ENCODE measurements around the gene C5orf24.
"Not testable (repeated sequence)": the region's sequence is repeated elsewhere in the genome, so short reads cannot be mapped to it uniquely, and the experiment has no call there.

Gene C5orf24

GRCh38 chr5:134840811-134841210, 5.0 kb upstream of the C5orf24 start:
- TF ChIP-seq CTCF (conservative IDR thresholded peaks at IDR 0.05; ENCODE audit: low read length), result no peak
- H3K4me3 ChIP-seq (ENCODE audit: low read length), result no peak overlapping the region
- no peak for DNase-seq (ENCODE audit: low read depth)

DNA sequence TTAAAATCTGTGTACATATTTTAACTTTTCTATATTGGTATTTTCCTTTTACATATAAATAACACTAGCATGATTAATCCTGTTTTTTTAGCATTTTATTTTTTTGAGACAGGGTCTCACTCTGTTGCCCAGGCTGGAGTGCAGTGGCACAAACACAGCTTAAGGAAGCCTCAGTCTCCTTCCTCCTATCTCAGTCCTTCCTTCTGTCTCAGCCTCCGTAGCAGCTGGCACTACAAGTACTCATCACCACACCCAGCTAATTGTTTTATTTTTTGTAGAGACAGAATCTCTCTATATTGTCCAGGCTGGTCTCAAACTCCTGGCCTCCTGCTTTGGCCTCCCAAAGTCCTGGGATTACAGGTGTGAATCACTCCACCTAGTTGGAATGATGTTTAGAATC, 1.5 kb upstream of the C5orf24 start:
- no peak overlapping the region for H3K4me3 ChIP-seq (ENCODE audit: low read length)
- TF ChIP-seq CTCF (conservative IDR thresholded peaks at IDR 0.05; ENCODE audit: low read length), result no peak

DNA sequence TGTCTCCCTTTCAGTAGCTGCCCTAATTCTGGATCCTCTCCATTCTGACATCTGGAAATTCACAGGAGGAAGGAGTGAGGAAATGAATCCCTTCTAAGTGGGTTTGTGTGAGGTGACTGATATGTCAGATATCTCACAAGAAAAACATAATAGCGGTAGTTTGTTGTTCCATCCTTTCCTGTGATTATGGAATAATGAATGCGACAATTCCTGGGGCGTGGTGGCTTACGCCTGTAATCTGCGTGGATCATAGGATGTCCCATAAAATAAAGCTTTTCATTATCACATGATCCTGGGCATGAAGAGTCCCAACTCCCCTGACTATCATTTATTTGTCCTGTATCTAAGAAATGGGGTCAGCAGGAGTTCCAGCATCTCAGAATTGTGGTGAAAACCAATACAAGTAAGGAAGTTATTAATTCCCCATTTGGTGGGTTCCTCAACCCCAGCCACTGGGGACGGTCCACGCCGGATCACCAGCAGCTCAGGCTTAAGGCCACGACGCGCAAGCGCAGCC, 375 bp upstream of the C5orf24 start:
- peak overlapping the region; percentile 35 for H3K4me3 ChIP-seq (ENCODE audit: low read length)
- TF ChIP-seq CTCF (conservative IDR thresholded peaks at IDR 0.05; ENCODE audit: low read length), result no peak
- peak; percentile 45 for DNase-seq (ENCODE audit: low read depth)

More for the DNA sequence above, 1.5 kb upstream of the C5orf24 start:
- no peak for DNase-seq (ENCODE audit: low read depth)

DNA sequence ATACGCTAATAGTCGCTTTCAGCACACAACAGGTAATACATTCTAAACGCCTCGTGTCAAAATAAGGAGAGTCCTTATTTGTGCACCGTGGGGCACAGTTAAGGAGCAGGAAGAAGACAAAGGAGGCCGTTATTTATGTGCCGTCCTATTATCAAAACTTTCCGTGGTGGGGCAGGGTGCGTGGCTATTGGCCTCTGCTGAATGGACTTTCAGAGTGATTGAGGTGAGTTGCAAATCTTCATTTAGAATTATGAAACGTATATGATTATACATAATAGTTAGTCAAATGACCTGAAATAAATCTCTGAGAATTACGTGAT, 833 bp downstream of the C5orf24 start:
- peak overlapping the region; percentile 73 for H3K4me3 ChIP-seq (ENCODE audit: low read length)
- TF ChIP-seq CTCF (conservative IDR thresholded peaks at IDR 0.05; ENCODE audit: low read length), result no peak
- no peak for DNase-seq (ENCODE audit: low read depth)

DNA sequence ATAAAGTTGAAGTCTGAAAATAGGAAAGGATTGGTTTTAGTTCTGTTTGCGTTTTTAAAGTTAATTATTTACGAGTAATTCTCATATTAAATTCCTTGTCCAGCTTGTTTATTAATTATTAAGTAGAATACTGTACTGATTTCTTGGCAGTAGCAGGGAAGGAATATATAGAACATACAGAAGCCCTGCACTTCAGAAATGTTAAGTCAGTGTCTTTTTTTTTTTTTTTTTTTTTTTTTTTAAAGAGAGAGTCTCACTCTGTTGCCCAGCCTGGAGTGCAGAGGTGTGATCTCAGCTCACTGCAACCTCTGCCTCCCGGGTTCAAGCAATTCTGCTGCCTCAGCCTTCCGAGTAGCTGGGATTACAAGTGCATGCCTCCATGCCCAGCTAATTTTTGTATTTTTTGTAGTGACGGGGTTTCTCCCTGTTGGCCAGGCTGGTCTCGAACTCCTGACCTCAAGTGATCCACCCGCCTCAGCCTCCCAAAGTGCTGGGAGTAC, 3.7 kb downstream of the C5orf24 start:
- not testable (repeated sequence) for DNase-seq (ENCODE audit: low read depth); H3K4me3 ChIP-seq (ENCODE audit: low read length)

DNA sequence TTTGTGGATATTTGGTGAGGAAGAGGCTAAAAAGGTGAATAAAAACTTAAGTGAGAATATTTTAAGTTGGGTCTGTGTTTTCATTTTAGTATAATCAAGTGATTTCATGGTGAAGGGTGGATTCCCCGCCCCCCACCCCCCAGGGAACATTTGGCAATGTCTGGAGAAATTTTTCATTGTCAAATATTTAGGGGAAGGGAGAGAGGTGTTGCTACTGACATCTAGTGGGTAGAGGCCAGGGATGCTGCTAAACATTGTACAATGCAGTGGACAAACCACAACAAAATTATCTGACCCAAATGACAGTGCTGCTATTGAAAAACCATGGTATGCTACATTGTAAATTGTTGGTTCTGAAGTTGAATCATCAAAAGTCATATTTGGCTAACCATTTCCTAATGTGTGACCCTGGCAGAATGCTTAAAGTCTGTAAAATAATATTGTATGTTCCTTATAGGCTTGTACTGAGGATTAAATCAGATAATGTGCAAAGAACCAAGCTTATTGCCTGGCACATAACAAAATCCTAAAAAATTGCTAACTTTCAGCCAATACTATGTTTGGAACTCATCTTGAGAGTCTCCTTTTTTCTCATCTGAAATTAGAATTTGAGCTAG, 5.6 kb downstream of the C5orf24 start:
- TF ChIP-seq CTCF (conservative IDR thresholded peaks at IDR 0.05; ENCODE audit: low read length), result peak; percentile 72
- peak; percentile 64 for DNase-seq (ENCODE audit: low read depth)
- no peak overlapping the region for H3K4me3 ChIP-seq (ENCODE audit: low read length)

DNA sequence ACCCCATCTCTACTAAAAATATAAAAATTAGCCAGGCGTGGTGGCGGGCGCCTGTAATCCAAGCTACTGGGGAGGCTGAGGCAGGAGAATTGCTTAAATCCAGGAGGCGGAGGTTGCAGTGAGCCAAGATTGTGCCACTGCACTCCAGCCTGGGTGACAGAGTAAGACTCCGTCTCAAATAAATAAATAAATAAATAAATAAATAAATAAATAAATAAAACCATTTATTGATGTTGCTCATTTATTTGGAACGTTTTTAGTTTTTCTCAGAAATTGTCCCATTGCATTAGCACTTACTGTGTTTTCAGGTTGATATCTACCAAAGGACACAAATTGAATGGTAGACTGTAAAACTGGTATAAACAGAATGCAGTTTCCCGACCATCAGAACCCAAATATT, 10.7 kb downstream of the C5orf24 start:
- H3K4me3 ChIP-seq (ENCODE audit: low read length); DNase-seq (ENCODE audit: low read depth): not testable (repeated sequence)

DNA sequence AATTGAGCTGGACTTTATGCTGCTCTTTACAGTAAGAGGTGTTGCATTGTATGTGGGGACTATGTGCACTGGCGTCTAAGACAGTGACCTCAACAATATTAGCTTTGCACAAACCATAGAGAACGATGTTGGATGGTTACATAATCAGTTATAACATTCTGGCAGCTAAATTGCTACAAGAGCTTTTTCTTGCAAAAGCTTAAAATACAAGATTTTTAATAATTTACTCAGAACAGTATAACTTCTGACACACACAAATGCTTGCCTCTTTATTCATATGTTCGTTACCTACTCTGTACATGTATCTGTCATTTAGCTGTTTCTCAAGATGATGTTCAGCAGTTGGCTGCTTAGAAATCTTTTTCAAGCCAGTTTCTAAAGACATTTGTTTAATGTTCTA, 11.6 kb downstream of the C5orf24 start:
- TF ChIP-seq CTCF (conservative IDR thresholded peaks at IDR 0.05; ENCODE audit: low read length), result no peak
- DNase-seq (ENCODE audit: low read depth), result no peak
- H3K4me3 ChIP-seq (ENCODE audit: low read length), result no peak overlapping the region
